GM19328 (cell line): Measurements from ENCODE around the gene UBE2E2.

Source experiments
- ATAC-seq: cut with Tn5 transposase; IDR thresholded peaks from one replicate; pipeline ENCODE4 v1.9.1; 2021; ENCODE audit warnings: mild to moderate bottlenecking, moderate library complexity; ENCODE audit not compliant: unreplicated experiment

The UBE2E2 gene

DNA sequence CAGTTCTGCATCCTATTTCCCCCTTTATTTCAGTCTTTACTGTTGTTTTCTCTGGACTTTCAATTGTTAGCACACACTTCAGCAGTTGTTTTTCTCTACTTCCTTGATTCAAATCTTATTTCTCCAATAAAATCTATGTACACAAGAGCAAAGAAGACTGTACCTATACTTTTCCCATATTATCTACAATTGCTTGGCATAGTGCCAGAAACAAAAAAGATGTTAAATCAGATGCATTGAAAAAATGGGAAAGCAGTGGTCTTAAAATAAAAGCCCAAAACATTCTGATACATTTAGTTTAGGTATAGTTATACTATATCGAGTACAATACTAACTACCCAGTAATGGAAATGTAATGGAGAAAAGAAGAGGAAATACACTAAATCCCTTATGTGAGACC, 265.1 kb downstream of the UBE2E2 start:
- no peak for ATAC-seq

DNA sequence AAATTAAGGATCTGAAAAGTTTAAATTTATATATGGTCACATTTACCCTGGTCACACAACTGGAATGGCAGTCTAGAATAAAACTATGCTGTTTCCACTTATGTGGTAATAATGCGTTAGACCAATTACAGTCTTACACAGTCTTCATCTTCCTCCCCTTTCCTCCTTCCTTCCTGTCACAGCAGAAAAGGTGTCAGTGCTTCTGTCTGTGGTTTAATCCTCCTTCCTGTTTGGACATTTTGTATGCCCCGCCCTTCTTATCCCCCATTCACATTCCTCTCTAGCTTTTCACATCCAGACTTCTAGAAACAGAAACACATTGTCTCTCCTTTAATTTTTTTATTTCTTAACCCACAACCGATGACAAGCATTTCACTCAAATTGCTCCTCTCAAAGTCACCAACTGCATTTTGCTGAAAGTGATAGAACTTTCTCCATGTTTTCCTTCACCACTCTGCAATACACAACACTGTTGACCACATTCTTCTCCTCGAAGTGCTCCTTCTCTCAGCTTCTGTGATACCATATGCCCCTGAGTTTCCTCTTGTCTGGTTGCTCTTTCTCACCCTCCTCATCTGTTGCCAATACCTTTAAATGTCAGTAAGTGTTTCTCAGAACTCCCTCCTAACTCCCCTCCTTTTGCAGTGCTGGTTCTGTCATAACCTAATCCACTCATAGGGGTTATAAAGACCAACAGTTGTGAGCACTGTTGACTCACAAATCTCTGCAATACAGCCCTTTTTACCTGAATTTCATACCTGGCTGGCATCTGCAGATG, 271.6 kb downstream of the UBE2E2 start:
- ATAC-seq: no peak

DNA sequence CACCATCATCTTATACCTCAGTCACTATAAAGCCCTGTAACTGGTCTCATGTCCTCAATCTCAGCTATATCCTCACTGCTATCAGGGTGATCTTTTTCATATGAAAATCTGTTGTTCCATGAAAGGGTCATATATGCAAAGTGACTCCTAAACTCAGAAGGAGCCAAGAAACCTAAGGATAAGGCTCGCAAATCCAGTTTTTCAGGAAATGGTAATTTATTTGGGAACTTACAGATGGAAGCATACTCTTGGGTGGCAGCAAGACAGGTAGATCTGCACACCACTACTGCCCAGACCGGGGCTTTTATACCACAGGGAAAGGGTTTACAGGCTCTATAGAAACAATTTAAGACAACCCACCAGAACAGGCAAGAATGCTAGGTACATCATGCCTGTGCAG, 272.3 kb downstream of the UBE2E2 start:
- no peak for ATAC-seq

DNA sequence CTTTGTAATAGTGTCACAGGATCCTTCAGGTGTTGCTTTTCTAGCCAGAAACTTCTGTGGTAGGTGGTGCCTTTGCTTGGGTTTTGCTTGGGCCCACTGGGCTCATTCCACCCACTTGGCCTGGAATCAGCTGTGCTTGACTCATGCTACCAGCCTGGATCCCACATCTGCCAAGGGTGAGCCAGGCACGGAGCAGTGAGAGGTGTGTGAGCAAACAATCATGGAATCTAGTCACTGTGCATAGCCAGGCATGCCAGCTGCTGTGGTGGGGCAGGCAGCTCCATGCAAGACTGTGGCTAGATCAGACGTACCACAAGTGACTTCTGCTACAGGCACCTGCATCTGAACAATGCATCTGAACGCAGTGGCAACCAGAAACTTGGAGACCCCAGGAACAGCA, 275.9 kb downstream of the UBE2E2 start:
- no peak for ATAC-seq

DNA sequence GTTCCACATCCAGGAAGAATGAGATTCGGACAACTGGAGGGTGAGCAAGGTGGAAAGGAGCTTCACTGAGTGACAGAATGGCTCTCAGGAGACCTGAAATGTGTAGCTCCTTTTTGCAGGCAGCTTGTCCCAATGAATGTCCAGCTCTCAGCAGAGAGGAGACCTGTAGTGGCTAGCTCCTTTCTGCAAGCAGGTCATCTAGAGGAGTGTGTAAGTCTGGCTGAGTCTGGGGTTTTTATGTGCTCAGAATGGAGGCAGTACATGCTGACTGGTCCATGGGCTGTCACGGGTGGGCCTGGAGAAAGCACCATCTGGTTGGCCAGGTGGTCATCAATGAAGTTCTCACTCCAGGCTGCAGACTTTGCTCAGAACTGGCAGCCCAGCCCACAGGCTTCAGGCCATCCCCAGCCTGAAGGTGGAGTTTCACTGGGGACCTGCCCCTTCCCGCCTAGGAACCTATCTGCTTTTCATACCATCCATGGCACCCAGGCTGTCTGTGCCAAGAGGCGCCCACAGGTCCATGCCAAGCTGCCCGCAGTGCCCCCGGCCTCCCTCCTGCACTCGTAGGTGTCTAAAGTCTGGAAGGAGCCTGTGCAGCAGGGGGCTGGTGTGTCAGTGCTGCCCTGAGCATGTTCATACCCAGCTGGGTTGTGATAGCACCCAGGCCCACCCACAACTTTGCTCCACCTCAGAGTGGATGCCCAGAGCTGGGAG, 276.6 kb downstream of the UBE2E2 start:
- ATAC-seq: no peak

DNA sequence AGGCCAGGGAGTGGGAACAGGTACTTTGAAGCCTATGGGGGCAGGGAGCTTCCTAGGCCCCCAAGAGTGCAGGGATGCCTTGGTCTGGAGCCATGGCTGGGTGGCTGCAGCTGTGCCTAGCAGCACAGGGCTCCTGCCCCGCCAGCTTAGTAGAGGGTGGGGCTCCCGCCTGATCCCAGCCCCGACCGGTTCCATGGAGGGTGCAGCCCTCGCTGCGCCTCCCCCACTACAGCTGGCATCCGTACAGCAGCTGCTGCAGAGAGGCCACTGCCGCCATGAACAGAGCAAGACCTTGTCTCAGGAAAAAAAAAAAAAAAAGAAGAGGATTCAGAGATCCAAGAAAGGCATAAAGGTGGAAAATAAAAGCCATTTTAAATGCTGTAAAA, 277.2 kb downstream of the UBE2E2 start:
- ATAC-seq: no peak

DNA sequence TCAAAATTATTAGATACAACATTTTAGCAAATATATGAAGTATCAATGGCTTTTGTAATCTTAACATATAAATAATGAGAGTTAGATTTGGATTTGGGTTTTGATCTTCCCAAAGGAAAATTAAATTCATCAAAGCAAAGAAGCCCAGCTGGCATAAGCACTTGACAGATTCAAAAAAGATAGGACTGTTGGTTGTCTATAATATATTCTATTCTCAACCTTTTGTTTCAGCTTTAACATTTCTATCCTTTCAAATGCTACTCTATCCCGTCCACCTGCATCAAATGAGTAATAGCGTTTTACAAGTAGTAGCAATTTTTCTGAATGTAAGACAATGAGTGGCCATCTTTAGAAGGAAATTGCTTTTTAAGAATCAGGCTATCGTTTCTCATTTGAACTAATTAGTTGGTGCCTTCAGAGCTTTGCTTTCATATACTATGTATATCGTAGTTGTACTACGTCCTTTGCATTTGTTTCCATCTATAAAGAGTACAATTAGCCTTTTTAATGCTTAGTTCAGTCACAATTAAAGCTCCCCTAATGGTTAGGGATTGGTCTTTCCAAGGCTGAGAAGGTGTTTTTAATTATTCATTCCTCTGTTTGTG, 278.0 kb downstream of the UBE2E2 start:
- no peak for ATAC-seq

DNA sequence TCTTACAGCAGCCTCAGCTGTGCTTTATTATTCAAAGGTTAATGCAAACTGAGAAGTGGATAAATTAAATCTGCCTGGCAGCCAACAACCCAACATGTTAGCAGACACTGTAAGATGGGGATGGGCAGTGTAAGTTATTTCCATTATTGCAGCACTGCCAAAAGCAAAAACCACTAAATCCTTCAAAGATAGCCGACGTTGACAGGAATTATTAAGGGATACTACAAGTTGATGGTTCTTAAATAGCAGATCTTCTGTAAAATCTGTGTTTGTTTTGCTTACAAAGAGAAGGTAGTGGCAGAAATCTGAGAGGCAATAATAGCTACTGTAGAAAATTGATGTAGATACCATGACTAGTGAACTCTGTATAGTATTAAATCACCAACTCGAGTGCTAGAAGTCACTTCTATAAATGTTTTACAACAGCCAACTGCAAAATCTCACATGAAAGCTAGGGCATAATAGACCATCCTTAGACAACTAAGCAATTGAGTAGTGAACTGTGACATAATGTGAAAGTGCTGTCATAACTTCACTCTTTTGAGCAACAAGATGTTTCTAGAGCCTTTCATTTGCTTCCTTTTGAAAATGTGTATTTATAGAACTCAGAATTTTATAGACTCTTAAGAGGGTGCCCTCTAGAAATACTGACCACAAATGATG, 278.6 kb downstream of the UBE2E2 start:
- no peak for ATAC-seq

DNA sequence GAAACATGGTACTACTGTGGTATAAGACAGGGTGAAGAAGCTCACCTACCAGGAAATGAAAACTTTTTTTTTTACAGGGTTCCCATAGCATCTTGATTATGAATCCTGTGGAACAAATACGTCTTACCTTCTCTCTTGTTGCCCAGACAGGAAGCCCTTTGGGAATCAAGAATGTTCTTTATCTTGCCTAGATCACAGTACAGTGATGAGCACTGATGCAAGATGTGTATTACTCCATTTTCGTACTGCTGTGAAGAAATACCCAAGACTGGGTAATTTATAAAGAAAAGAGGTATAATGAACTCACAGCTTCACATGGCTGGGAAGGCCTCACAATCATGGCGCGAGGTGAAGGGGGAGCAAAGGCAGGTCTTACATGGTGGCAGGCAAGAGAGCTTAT, 281.3 kb downstream of the UBE2E2 start:
- ATAC-seq: no peak

DNA sequence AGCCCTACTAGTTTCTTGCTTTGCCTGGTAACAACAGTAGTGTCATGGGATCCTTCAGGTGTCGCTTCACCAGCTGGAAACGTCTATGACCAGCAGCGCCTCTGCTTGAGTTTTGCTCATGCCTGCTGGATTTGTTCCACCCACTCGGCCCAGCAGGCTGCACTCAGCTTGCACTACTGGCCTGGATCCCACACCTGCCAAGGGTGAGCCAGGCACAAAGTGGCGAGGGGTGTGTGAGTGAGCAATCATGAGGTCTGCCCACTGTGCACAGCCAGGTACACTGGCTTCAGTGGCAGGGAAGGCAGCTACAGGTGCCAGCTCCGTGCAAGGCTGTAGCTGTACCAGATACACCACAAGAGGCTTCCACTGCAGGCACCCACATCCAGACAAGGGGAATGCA, 282.8 kb downstream of the UBE2E2 start:
- ATAC-seq: no peak

DNA sequence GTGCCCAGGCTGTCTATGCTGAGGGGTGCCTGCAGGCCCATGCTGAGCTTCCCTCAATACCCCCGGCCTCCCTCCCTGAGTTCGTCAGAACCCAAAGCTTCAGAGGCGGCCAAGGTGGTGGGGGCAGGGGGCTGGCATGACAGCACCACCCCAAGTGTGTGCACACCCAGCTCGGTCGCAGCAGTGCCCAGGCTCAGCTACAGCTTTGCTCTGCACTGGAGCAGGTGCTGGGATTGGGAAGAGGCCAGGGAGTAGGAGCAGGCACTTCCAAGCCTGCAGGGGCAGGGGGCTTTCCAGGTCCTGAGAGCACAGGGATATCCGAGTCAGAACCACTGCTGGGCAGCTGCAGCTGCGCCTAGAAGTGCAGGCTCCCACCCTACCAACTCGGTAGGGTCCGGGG, 283.9 kb downstream of the UBE2E2 start:
- ATAC-seq: no peak

DNA sequence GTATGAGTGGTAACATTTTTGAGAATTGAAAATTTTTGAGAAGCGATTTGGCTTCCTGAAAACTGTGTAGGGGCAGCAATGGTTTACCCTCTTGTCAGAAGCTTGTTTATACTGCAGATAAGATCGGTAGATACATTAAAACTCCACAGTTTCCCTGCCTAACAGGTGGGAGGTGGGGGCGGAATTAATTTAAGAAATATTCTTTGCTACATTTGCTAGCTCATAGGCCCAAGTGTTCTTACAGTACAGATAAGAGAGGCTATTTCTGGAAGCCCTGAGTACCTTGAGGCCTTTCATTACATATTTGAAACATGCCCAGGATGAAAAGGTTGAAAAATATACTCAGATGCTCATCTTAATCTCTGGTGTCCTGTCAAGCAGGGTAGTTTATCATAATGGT, 285.5 kb downstream of the UBE2E2 start:
- no peak for ATAC-seq

DNA sequence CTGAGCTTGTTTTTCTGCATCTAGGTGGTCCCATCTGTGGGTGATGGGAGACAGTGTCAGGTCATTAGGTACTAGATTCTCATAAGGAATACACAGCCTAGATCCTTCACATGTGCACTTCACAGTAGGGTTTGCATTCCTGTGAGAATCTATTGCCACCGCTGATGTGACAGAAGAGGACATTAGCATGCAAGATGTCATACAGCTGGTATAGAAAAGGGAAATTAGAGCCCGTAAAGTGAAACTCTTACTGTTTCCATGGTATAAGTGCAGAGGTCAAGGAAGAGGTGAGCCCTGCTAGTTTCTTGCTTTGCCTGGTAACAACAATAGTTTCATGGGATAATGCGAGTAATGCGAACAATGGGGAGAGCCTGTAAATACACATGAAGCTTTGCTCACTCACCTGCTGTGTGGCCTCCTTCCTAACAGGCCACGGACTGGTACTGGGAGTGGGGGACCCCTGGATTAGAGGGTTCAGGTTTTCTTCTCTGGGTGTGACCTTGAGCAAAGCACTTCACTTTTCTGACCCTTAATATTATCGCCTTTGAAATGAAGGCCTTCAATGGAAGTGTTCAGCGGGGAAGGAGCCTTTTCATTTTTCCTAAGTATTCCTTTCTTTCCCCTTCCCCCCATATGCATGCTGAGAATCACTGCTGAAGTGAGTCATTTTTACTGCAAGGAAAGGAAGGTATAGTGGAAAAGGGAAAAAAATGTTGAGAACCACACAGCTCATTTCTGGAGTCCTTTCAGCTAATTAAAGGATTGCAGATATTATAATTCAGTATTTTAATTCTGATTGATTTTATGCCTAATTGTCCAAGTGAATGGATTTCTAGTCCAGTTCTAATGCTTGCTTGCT, 286.4 kb downstream of the UBE2E2 start:
- no peak for ATAC-seq

DNA sequence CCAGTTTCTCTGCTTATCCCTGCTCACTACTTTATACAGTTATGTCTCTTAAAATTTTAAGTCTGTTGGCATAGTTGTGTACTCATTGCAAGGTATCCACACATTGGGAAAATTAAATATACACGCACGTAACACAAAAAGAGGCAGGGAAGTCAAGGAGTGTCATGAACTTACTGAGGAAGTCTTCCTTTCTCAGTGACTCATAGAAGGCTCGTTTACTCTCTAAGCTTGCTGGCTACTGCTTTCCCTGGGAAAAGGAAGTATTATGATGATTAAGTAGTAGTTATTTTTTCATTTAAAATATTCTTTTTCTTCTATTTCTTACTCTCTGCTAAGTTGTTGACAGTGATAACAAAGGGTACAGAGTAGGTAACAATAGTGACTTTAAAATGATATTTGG, 287.3 kb downstream of the UBE2E2 start:
- ATAC-seq: no peak

DNA sequence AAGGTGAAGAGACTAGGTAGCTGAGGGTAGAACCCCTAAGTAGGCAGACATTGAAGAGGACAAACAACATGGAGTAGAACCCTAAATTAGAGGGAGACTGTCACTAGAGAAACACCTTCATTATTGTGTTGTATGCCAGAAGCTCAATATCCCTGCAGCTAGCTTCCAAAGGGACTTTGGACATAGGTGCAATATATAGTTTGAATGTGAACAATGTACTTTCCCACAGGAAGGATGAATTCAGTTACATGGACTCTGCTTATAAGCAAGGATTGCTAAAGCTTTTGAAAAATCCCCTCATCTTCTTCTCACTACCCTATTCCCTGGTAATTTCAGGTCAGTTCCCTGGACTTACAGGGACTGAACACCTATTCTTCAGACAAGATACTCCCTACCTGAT, 288.9 kb downstream of the UBE2E2 start:
- no peak for ATAC-seq

DNA sequence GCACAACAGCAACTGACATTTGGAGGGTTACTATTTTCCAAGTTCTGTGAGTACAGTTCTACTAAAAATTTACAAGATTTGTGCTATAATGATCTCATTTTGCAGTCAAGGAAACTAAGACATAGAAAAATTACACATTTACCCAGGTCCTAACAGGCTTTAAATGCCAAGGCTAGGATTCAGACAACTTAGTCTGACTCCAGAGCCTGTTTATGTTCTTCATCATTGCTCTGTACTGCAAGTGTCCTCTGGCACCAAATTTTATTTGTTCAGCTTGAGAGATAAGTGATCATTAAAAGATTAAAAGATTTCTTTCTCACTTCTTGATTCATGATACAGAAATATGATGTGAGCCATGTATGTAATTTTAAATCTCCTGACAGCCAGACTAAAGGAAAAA, 290.8 kb downstream of the UBE2E2 start:
- no peak for ATAC-seq

DNA sequence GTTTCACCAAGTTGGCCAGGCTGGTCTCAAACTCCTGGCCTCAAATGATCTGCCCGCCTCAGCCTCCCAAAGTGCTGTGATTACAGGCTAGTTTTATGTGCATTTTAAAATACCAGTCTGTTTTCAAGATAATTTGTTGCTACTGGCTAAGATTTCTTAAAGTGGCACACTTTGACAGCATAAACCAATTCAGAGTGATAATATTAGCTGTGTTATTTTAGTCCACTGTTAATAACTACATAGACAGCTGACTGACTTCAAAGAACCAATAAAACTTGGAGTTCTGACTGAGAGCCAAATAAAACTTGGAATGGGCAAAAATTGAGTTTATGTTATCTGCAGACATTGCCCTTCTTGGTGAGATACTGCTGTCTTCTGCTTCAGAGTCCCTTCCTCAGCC, 291.8 kb downstream of the UBE2E2 start:
- ATAC-seq: no peak

DNA sequence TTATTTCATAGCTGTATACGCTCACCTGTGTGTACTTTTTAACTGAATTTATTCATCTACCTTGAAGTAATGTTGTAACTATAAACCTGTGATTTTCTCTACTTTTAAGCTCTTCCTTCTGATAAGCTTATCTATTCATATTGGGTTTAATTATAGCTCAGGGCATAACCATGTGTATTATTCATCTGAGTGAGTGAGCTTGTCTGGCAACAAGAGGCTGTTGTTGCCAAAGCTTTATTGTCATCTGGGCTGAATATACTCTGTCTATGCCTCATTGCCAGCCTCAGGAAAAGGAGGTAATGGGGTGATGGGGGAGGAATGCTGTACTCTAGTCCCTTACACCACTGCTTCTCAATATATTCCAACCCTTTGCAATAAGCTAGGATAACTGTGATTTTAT, 292.4 kb downstream of the UBE2E2 start:
- ATAC-seq: no peak

DNA sequence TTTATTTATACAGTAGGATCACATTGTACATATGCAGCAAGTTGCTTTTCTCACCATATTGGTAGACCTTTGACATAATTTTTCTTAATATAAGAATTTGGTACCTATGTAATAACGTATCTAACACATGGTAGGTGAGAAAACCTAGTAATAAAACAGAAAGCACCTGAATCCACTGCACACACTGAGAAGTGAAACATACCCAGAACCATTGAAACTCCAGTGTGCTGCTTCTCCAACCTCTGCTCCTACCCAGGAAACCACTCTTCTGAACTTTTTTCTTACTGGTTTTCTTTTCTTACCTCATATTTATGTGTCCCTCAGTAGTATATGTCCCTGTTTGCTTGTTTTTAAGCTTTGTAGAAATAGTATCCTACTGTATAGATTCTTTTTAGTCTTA, 293.0 kb downstream of the UBE2E2 start:
- ATAC-seq: no peak

DNA sequence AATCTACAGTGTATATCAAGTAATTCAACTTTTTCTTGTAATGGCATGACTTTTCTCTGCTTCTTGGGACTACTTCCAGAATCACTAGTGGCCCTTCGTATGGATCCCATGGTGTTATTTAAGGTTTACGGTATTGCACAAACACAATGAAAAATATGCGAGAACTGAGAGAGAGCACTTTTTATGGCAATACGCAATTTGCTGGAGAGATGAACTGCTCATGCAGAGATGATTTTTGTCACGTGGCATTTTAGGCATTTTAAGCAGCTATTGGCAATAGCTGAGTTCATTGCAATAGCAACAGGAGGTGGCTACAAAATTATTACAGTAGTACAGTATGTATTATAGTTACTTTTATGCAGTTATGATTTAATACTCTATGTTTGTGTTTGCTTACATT, 294.0 kb downstream of the UBE2E2 start:
- ATAC-seq: no peak
